Dermis blood vessel endothelial cell (primary cell): ENCODE data around the gene KANSL3. TPM values are rescaled to one million over a fixed set of nuclear protein-coding genes. Genes with fewer than 3 reads are reported as not detected.
A peak's percentile ranks its signal among the peaks of the same experiment; 100 is the strongest.
"Not testable (repeated sequence)": the region's sequence is repeated elsewhere in the genome, so short reads cannot be mapped to it uniquely, and the experiment has no call there.

ENCODE experiments used
- DNase-seq: peaks from one replicate; pipeline ENCODE4 v3.0.0; 2010
- total RNA-seq: library from RNA; depleted of rRNA; stranded (reverse); fragments of >200 nt; gene quantifications from 2 replicates; pipeline ENCODE4 v1.2.3, GENCODE V29; 2014

The KANSL3 gene
- total RNA-seq, 1 donor from 2014 or later, result 27.7 TPM

DNA sequence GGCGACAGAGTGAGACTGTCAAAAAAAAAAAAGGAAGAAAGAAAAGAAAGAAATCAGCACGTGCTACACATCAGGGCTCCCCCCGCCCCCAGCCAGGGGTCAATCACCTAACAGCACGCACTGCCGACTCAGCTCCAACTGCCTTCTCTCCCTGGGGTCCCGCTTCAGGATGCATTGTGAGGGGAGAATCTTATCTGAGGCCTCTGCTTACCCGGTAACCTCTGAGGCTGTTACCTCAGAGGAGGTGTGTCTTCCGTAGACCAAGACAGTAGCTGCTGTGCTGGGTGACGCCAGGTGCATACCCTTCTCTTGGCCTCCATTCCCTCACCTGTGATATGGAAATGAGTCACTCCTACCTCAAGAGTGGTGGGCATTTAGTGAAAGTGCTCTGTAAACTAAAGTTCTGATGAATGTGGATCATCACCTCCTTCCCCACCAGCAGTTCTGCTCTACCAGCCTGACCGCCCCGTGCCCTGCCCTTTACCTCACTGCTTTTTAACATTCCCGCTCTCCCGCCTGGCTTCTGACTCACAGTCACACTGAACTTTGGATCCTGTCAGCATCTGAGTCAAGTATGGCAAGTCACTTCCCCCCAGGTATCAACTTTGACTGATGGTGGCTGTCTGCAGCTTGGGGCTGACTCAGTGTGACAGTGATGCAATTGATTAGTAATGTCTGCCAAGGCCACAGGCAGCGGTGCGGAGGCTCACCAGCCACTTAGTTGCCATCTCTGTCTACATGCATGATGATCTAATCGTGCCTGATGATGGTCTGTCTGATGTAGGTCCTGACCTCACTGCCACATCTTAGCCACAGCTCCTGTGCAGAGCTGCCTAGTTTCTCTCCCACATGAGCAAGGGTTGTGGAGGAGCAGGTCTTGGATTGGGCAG is 81.4 kb downstream of the KANSL3 start:
- peak; percentile 43 for DNase-seq

GRCh38 chr2:96555146-96555610 is 82.9 kb downstream of the KANSL3 start:
- no peak for DNase-seq

DNA sequence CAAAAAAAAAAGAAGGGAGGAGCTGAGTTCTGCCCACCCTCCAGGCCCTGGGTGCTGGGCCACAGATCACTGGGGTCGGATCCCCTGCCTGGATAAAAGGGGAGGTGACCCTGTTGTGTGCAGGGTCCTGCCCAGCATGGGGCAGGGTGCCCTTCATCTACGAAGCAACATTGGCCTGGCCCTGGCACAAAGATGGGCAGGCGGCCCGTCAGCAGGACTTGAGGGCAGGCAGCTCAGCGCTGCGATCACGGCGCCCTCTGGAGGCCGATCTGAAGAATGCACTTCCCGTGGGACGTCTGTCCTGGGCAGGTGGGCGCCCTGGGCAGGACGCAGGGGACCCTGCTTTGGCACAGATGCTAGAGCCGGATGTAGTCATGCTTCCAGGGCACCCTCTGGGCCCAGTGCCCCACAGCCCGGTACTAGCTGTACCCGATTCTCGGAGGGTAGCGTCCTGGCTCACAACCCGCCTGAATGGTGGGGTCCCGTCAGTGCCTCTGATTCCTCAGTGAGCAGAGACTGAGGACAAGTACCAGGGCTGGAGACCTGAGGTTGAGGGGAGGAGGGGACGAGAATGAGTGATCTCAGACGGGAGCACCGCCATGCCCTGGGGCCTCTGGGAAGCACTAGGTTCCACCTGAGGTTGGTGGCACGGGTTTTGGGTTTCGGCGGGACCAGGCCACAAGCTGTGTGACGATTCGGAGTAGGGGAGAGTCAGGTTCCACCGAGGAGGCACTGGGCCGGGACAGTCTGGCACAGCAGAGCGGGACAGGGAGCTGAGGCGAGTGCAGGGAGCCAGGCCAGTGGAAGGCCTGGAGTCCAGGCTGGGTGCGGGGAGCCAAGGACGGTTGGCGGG is 83.6 kb downstream of the KANSL3 start:
- peak; percentile 83 for DNase-seq

DNA sequence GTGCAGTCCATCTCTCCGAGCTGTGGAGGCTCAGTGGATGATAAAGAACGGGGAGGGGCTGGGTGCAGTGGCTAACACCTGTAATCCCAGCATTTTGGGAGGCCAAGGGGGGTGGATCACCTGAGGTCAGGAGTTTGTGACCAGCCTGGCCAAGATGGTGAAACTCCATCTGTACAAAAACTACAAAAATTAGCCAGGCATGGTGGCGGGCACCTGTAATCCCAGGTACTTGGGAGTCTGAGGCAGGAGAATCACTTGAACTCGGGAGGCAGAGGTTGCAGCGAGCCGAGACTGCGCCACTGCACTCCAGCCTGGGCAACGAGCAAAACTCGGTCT is 84.2 kb downstream of the KANSL3 start:
- DNase-seq, result not testable (repeated sequence)

DNA sequence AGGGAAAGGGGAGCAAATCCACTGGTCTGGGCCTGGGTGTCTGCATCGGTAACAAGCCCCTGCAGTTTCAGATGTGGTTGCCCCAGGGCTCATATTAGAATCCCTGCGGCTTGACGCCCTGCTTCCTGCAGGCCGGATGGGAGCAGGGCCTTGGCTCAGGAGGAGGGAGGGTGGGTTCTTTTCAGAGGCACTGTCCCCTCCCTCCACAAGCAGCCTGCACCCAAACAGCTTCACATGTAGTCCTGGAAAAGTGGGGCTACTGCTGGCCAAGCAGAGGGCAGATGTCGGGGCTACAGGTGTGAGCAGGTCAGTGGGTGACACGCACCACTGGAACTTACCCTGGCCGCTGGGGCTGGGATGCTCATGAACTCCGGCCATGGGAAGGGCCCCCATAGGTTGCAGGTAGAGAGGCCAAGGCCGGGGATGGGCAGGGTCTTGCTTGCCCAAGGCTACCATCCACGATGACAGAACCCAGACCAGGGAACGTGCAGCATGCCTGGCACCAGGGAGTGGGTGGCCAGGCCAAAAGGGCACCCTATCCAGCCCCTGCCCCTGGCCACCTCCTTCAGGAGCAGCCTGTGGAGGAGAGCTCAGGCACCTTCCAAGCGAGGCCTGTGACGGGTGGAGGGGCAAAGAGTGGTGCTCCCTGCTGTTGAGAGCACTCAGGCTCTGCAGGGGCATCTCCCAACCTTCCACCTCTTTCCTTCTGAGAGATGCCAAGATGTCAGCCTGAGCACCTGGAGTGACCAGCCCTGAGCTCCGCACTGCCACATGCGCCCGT is 84.7 kb downstream of the KANSL3 start:
- DNase-seq, result no peak

GRCh38 chr2:96552315-96553175 is 85.6 kb downstream of the KANSL3 start:
- no peak for DNase-seq

GRCh38 chr2:96551605-96552314 is 86.4 kb downstream of the KANSL3 start:
- no peak for DNase-seq

DNA sequence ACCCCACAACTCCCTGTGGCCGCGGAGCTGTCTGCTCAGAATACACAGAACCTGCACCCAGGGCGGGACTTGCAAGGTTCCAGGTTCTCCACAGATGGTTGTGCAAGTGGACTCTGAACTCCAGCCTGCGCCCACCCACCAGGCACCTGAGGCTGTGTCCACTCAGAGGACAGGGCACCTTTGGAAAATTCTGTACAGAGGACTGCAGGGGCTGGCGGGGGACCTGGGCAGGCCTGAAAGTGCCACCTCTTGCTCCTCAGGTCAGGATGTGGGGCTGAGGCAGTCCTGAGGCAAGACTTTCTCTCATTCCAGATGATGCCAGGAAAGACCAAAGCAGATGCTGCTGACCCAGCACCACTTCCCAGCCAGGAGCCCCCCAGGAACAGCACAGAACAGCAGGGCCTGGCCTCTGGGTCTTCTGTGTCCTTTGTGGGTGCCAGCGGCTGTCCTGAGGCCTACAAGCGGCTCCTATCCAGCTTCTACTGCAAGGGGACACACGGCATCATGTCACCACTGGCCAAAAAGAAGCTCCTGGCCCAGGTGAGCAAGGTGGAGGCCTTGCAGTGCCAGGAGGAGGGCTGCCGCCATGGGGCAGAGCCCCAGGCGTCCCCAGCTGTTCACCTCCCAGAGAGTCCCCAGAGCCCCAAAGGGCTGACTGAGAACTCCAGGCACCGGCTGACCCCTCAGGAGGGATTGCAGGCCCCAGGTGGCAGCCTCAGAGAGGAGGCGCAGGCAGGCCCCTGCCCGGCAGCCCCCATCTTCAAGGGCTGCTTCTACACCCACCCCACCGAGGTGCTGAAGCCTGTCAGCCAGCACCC is 87.1 kb downstream of the KANSL3 start:
- no peak for DNase-seq

- peak; percentile 46 for DNase-seq
Observed at GRCh38 chr2:96549967-96550786, 87.9 kb downstream of the KANSL3 start.

DNA sequence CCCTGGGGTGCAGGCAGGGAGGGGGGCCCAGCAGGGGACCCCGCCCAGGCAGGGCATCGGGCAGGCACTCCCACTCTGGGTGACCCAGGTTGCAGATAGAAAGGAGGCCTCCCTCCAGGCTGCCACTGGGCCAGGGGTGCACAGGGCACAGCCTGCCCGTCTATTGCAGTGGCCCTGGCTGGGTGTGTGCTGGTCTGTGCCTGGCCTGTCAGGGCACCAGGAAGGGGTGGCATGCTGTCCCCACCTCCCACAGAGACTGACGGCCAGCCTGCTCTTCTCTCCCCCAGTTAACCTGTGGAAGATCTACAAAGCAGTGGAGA is 88.7 kb downstream of the KANSL3 start:
- no peak for DNase-seq

DNA sequence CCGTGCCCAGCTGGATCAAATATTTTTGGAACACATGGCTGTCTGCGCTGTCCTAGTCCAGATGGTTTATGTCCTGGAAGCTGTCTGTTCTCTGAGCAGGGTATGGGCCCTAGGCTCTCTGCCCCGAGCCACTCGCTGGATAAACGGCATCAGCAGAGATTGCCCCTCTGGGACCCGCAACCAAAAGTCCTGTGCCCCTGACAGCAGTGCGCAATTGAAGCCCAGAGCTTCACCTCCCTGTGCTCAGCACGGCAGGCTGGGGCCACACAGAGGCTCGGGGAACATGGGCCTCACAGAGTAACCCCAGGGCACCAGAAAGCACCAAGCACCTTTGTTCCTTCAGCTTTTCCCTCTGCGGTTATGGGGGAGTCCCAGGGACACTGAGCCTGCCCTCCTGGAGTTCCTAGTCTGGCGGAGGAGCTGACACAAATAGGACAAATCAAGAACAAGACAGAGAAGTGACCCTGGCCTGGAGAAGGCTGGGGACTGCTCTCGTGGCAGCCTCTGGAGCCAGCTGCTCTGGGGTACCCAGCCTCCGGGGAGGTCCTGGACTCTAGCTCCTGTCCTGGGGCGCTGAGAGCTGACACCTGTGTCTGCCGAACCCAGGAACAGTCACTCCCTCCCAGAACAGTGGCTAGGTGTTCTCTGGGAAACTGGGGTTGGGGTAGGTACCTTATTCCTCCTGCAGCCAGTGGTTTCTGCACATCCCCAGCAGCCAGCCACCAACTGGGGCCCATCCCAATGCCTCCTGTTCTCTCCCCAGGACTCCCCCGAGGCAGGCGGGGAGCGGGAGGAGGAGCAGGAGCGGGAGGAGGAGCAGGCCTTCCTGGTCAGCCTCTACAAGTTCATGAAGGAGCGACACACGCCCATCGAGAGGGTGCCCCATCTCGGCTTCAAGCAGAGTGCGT is 89.3 kb downstream of the KANSL3 start:
- no peak for DNase-seq

DNA sequence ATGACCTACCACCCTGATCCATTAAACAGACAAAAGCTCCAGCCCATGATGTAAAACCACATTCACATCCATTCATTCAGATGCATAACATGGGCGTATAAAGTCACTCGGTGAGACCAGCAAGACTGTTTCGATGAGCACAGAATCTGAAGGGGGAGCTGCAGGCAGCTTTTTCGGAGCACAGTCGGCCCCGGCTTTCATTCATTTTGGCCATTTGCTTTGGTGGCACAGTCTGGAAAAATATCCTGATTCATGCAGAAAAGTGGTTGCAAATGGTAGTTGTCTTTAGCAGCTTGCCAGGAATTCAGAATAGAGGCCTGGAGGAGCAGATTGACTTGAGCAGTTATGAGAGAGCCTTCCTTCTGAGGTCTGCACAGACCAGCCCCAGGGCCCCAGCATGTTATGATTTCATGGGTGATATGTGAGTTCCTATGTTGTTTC is 90.4 kb downstream of the KANSL3 start:
- no peak for DNase-seq

DNA sequence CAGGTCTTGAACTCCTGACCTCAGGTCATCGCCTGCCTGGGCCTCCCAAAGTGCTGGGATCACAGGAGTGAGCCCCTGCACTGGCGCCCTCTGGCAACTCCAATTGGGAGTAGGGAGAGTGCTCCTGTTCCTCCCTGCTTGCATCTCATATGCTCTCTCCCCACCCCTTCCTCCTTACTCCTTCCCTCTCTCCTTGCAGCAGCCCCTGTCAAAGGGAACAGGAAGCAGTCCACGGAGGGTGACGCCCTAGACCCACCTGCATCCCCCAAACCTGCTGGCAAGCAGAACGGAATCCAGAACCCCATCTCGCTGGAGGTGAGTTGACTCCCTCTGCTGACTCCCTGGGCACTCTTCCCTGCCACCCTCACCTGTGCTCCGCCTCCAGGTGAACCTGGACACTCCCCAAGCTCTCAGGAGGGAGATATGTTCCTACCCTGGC is 90.9 kb downstream of the KANSL3 start:
- no peak for DNase-seq

DNA sequence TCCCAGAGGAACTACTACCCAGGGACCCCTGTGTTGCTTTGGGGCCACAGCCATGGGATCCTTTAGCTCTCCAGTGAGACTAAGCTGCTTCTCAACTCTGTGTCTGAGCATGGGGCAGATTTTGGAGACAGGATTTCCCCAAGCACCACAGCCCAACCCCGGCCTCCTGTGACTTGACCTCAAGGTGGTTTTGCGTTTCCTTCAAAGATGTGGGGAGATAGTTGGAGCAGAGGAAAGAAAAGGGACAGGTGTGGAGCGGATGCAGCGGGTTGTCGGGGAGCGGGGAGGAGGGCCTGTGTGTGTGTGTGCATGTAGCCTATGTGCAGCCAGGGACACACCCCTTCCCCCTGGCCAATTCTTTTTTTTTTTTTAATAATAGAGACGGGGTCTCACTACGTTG is 91.3 kb downstream of the KANSL3 start:
- DNase-seq, result no peak

GRCh38 chr2:96546321-96546720 is 91.8 kb downstream of the KANSL3 start:
- DNase-seq, result no peak
